GM18505 (cell line): ENCODE results near the gene PDE4D.

Experiments
- ATAC-seq: cut with Tn5 transposase; IDR thresholded peaks from one replicate; pipeline ENCODE4 v1.9.1; 2021; ENCODE audit not compliant: unreplicated experiment
- POLR2A ChIP-seq: IDR thresholded peaks from 4 replicates; pipeline ENCODE4 v1.6.1; 2011; ENCODE audit warnings: borderline replicate concordance; ENCODE audit not compliant: insufficient read depth, insufficient read length; ENCODE audit errors: extremely low read depth

The PDE4D gene

GRCh38 chr5:59532979-59533729 lies 360.4 kb downstream of the PDE4D start:
- no peak for ATAC-seq
- TF ChIP-seq POLR2A = no peak

- TF ChIP-seq POLR2A = no peak
- no peak for ATAC-seq
These were observed 364.3 kb downstream of the PDE4D start for GRCh38 chr5:59529239-59529638.

GRCh38 chr5:59528202-59528862 lies 365.2 kb downstream of the PDE4D start:
- TF ChIP-seq POLR2A = no peak

GRCh38 chr5:59525957-59526356 lies 367.6 kb downstream of the PDE4D start:
- TF ChIP-seq POLR2A = no peak

More at GRCh38 chr5:59528202-59528862, 365.2 kb downstream of the PDE4D start:
- ATAC-seq = no peak

GRCh38 chr5:59525311-59525710 lies 368.2 kb downstream of the PDE4D start:
- no peak for TF ChIP-seq POLR2A
- no peak for ATAC-seq

More at GRCh38 chr5:59525957-59526356, 367.6 kb downstream of the PDE4D start:
- ATAC-seq = no peak

GRCh38 chr5:59522201-59522831 lies 371.2 kb downstream of the PDE4D start:
- no peak for TF ChIP-seq POLR2A
- ATAC-seq = no peak

- TF ChIP-seq POLR2A = no peak
- ATAC-seq = no peak
These were observed 372.1 kb downstream of the PDE4D start for GRCh38 chr5:59521476-59521875.

GRCh38 chr5:59519338-59519737 lies 374.2 kb downstream of the PDE4D start:
- TF ChIP-seq POLR2A = no peak
- no peak for ATAC-seq

GRCh38 chr5:59517926-59518585 lies 375.5 kb downstream of the PDE4D start:
- no peak for TF ChIP-seq POLR2A
- no peak for ATAC-seq

GRCh38 chr5:59516161-59516560 lies 377.4 kb downstream of the PDE4D start:
- no peak for ATAC-seq
- no peak for TF ChIP-seq POLR2A

GRCh38 chr5:59506285-59506877 lies 387.1 kb downstream of the PDE4D start:
- ATAC-seq = no peak
- TF ChIP-seq POLR2A = no peak

GRCh38 chr5:59504043-59504442 lies 389.5 kb downstream of the PDE4D start:
- no peak for ATAC-seq
- TF ChIP-seq POLR2A = no peak

GRCh38 chr5:59503220-59503619 lies 390.3 kb downstream of the PDE4D start:
- ATAC-seq = no peak

More at GRCh38 chr5:59503220-59503619, 390.3 kb downstream of the PDE4D start:
- TF ChIP-seq POLR2A = no peak
